Spinal cord (tissue), 10 donors: ENCODE data around the gene HUNK. TPM values are rescaled to one million over a fixed set of nuclear protein-coding genes. Genes with fewer than 3 reads are reported as not detected.
A peak's percentile ranks its signal among the peaks of the same experiment; 100 is the strongest.

ENCODE experiments used
- DNase-seq, 6 donors: peaks; one replicate each; pipeline versions ENCODE4 v3.0.0 to v3.0.0-alpha.2; 2013 to 2015; ENCODE audit warnings: low spot score in 6 of 6, low read depth in 4 of 6
- H3K27ac ChIP-seq: one replicate; pipeline ENCODE4 v1.5.1; 2013; ENCODE audit warnings: low read depth, low read length, control low read depth
- H3K27me3 ChIP-seq: one replicate; pipeline ENCODE4 v1.6.1; 2013; ENCODE audit warnings: low read length; ENCODE audit not compliant: control insufficient read depth, insufficient read depth
- H3K36me3 ChIP-seq: one replicate; pipeline ENCODE4 v1.6.1; 2013; ENCODE audit warnings: low read length; ENCODE audit not compliant: control insufficient read depth, insufficient read depth
- H3K4me1 ChIP-seq: one replicate; pipeline ENCODE4 v1.6.1; 2013; ENCODE audit warnings: low read length; ENCODE audit not compliant: control insufficient read depth, insufficient read depth
- H3K4me3 ChIP-seq: one replicate; pipeline ENCODE4 v1.5.1; 2013; ENCODE audit warnings: low read depth, low read length, control low read depth
- H3K9me3 ChIP-seq: one replicate; pipeline ENCODE4 v1.6.1; 2013; ENCODE audit warnings: low read length; ENCODE audit not compliant: control insufficient read depth, insufficient read depth
- WGBS: methylation state at CpG from one replicate; pipeline ENCODE4 v1.1.5; 2013; ENCODE audit warnings: missing lambda C conversion rate; ENCODE audit not compliant: insufficient coverage; 5-methylcytosine and 5-hydroxymethylcytosine counted together
- polyA plus RNA-seq, 2 donors: library from polyadenylated mRNA; unstranded; fragments of 120-200 nt; gene quantifications; one replicate each; pipeline ENCODE4 v1.2.1, GENCODE V29; 2013; ENCODE audit not compliant: insufficient read length in 2 of 2
- total RNA-seq, 2 donors: library from RNA; depleted of rRNA in 1 of 2; stranded (reverse); fragments of 120-200 nt in 1 of 2; fragments of >200 nt in 1 of 2; gene quantifications; one replicate each; pipeline versions ENCODE4 v1.2.3 to v1.2.4, GENCODE V29; 2013 to 2014
- donor health status: healthy.

HUNK gene
- total and polyA plus RNA-seq, 4 donors: 3.0 to 8.2 (median 6.3) TPM

- no CpG with 5 or more reads among the region's 2 CpGs for WGBS
- Histone ChIP-seq H3K9me3 (no peaks in the 10 kb centered on the region), H3K4me3 (no peak overlapping the region), H3K27me3 (no peaks in the 10 kb centered on the region), H3K4me1 (peaks cover 5% of the 10 kb centered on the region), H3K36me3 (no peaks in the 10 kb centered on the region), H3K27ac (no peak overlapping the region)
- peak in 1 of 6 donors; percentile 71 for DNase-seq
These were observed 16.6 kb downstream of the HUNK start for GRCh38 chr21:31889460-31889859.

GRCh38 chr21:31892686-31893085 lies 19.9 kb downstream of the HUNK start:
- no peaks in the 10 kb centered on the region for H3K4me1 ChIP-seq
- H3K36me3 ChIP-seq: no peaks in the 10 kb centered on the region
- no peak overlapping the region for H3K27ac ChIP-seq
- H3K4me3 ChIP-seq: no peak overlapping the region
- DNase-seq: no peak
- H3K9me3 ChIP-seq: no peaks in the 10 kb centered on the region
- H3K27me3 ChIP-seq: no peaks in the 10 kb centered on the region
- WGBS: 71% methylated on average over 6 of the region's 9 CpGs

- no peaks in the 10 kb centered on the region for H3K9me3 ChIP-seq
- WGBS: 100% methylated on average over 2 of the region's 6 CpGs
- H3K4me1 ChIP-seq: no peaks in the 10 kb centered on the region
- H3K4me3 ChIP-seq: no peak overlapping the region
- no peaks in the 10 kb centered on the region for H3K27me3 ChIP-seq
- DNase-seq: no peak
- H3K36me3 ChIP-seq: no peaks in the 10 kb centered on the region
- no peak overlapping the region for H3K27ac ChIP-seq
These were observed 21.1 kb downstream of the HUNK start for GRCh38 chr21:31893851-31894415.

GRCh38 chr21:31894457-31894856 lies 21.6 kb downstream of the HUNK start:
- H3K9me3 ChIP-seq: no peaks in the 10 kb centered on the region
- 50% methylated on average over 1 of the region's 2 CpGs for WGBS
- H3K4me1 ChIP-seq: no peaks in the 10 kb centered on the region
- no peak overlapping the region for H3K4me3 ChIP-seq
- no peak overlapping the region for H3K27ac ChIP-seq
- peak in 1 of 6 donors; percentile 57 for DNase-seq
- no peaks in the 10 kb centered on the region for H3K36me3 ChIP-seq
- no peaks in the 10 kb centered on the region for H3K27me3 ChIP-seq

- no peaks in the 10 kb centered on the region for H3K36me3 ChIP-seq
- 86% methylated on average over 5 of the region's 6 CpGs for WGBS
- no peak overlapping the region for H3K27ac ChIP-seq
- H3K9me3 ChIP-seq: no peaks in the 10 kb centered on the region
- no peak overlapping the region for H3K4me3 ChIP-seq
- H3K4me1 ChIP-seq: no peaks in the 10 kb centered on the region
- DNase-seq: no peak
- no peaks in the 10 kb centered on the region for H3K27me3 ChIP-seq
These were observed 22.4 kb downstream of the HUNK start for GRCh38 chr21:31895077-31895835.

GRCh38 chr21:31896019-31896418 lies 23.2 kb downstream of the HUNK start:
- Histone ChIP-seq H3K27ac (no peak overlapping the region), H3K4me3 (no peak overlapping the region), H3K9me3 (no peaks in the 10 kb centered on the region), H3K4me1 (no peaks in the 10 kb centered on the region), H3K27me3 (no peaks in the 10 kb centered on the region), H3K36me3 (no peaks in the 10 kb centered on the region)
- 86% methylated on average over 7 of the region's 7 CpGs for WGBS
- DNase-seq: no peak

- H3K27ac ChIP-seq: no peak overlapping the region
- H3K4me1 ChIP-seq: peaks cover 3% of the 10 kb centered on the region
- no peak for DNase-seq
- no peak overlapping the region for H3K4me3 ChIP-seq
- H3K36me3 ChIP-seq: no peaks in the 10 kb centered on the region
- H3K9me3 ChIP-seq: peaks cover 1% of the 10 kb centered on the region
- no peaks in the 10 kb centered on the region for H3K27me3 ChIP-seq
- 94% methylated on average over 1 of the region's 3 CpGs for WGBS
These were observed 24.5 kb downstream of the HUNK start for GRCh38 chr21:31897311-31897710.

- no peaks in the 10 kb centered on the region for H3K27me3 ChIP-seq
- H3K27ac ChIP-seq: no peak overlapping the region
- WGBS: no CpG with 5 or more reads among the region's 9 CpGs
- no peak overlapping the region for H3K4me3 ChIP-seq
- peaks cover 4% of the 10 kb centered on the region for H3K4me1 ChIP-seq
- no peak for DNase-seq
- H3K36me3 ChIP-seq: no peaks in the 10 kb centered on the region
- H3K9me3 ChIP-seq: peaks cover 1% of the 10 kb centered on the region
These were observed 26.3 kb downstream of the HUNK start for GRCh38 chr21:31898933-31899630.

GRCh38 chr21:31900121-31900895 lies 27.5 kb downstream of the HUNK start:
- no peak for DNase-seq
- peaks cover 4% of the 10 kb centered on the region for H3K4me1 ChIP-seq
- H3K9me3 ChIP-seq: peaks cover 1% of the 10 kb centered on the region
- 86% methylated on average over 10 of the region's 15 CpGs for WGBS
- H3K4me3 ChIP-seq: no peak overlapping the region
- no peaks in the 10 kb centered on the region for H3K27me3 ChIP-seq
- H3K27ac ChIP-seq: no peak overlapping the region
- no peaks in the 10 kb centered on the region for H3K36me3 ChIP-seq
